ENCODE measurements around the gene STXBP5L. TPM values are rescaled to one million over a fixed set of nuclear protein-coding genes. Genes with fewer than 3 reads are reported as not detected.

The STXBP5L gene
- total RNA-seq = not detected in 2 replicates

GRCh38 chr3:120908030-120908794 is at the start of gene STXBP5L:
STXBP5L (plus strand) TSS chr3:120908205; CDS start chr3:120909579, 1,374 bp downstream.

Other genes starting within 250 kb of the STXBP5L start
- not detected in 2 replicates for gene HGD, start 226.0 kb upstream of the STXBP5L start, total RNA-seq
- 16.5 and 17.8 TPM in 2 replicates for gene RABL3, start 165.7 kb upstream of the STXBP5L start, total RNA-seq
- 8.0 and 8.6 TPM in 2 replicates for gene GTF2E1, start 165.5 kb upstream of the STXBP5L start, total RNA-seq

Measured in bronchus fibroblast of lung (primary cell).